SIG-M5 treated with dmso at 0.1 percent for 504 hours (cell line): ENCODE results near the gene PRRT1.
"Not testable (repeated sequence)": the region's sequence is repeated elsewhere in the genome, so short reads cannot be mapped to it uniquely, and the experiment has no call there.

Experiments used
- DNase-seq: peaks from one replicate; lab custom pipeline; 2025; ENCODE audit not compliant: unreplicated experiment; lab: John Stamatoyannopoulos, UW

The PRRT1 gene

DNA sequence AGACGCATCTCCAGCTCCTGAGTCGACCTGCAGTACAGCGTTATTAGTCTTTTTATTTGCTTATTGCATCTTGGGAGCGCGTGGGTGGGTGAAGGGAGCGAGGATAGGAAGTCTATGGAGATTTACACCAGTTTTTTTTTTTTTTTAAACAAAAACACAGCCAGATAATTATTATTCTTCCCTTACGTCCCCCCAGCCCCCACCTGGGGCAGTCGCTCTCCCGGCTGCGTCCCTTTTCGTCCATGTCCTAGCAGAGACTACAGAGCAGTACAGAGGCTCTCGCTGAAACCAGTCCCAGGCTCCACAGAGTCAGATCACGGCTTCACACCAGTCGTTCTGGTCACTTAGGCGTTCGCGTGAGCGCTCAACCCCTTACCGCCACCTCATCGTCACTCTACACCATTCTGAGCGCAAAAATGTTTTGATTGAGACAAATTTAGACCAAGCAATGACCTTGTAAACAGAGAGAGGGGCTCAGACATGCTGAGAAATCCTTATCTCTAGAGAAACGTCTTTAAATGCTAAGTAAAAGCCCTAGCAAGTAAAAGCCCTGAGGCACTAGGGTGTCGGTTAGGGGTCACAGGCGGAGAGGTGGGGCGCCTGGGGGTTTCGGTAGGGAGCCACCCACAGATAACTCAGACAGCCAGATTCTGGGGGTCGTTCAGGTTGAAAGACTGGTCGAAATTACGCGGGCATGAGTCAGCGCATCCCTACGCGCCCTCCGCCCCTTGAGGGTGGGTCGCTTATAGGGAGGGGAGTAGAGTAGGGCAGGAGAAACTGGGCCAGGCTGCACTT lies 1.2 kb upstream of the PRRT1 start:
- DNase-seq: no peak

DNA sequence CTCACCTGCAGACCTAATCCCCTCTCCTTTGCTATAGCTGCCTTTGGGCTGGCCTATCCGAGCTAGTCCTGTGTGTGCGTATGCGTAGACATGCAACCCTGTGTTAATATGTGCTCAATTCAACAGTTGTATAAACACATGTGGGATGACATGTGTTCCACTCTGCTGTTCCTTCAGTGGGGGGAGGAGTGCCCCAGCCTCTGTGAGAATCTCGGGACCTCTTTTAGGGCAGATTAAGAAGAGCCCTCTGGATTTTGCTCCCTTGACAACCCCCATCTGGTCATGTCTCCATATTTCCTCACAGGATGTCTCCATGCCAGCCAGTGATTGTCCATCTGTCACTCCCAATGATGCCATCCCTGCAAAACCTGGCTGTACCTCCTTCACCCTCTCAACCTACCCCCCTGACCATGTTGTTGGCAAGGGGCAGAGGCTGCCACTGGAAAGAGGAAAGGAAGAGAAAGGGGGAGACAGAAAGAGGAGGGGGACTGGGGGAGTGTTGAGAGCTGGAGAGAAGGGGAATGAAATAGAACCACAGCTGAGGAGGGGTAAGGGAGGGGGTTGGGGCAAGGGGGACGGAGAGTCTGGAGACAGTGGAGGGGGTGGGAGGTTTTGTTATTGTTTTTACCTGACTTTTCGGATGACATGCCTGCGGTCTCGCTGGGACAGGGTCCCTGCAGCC lies 417 bp downstream of the PRRT1 start:
- no peak for DNase-seq

DNA sequence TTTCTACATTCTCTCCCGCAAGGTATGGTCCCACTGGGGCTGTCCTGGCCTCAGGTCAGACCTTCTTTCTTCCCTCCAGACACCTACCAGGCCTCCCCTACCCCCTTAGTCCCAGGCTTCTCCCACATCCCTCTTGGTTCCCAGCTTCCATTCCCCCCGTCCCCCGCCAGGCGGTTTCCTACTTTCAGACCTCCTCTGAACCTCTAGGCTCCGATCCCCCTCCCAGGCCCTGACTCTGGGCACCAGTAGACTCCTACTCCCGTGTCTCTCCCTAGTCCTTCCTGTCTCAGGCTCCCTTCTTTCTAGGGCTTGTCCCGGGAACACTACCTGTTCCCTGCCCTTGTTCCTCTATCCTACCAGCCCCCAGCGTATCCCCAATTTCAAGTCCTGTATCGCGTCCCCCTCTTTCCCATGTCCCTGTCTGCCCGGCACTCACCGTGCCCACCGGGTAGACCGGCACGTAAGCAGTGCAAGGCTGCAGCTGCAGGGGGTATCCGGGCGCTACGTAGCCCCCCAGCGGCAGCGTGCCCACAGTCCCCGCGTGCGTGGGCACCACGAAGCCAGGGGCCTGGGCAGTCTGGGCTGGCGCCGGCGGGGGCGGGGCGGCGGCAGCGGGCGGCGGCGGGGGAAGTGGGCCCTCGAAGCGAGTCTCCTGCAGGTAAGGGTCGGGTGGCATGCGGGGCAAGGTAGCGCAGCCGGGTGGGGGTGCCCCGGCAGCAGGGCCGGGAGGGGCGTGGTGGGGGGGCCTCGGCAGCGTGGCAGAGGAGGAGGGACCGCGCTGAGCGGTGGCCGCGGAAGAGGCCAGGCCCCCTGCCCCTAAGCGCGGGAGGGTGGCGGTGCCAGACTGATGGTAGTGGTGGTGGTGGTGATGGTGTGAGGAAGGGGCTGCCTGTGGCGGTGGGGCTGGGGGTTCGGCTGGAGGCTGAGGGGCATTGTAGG lies 1.5 kb downstream of the PRRT1 start:
- DNase-seq: no peak

DNA sequence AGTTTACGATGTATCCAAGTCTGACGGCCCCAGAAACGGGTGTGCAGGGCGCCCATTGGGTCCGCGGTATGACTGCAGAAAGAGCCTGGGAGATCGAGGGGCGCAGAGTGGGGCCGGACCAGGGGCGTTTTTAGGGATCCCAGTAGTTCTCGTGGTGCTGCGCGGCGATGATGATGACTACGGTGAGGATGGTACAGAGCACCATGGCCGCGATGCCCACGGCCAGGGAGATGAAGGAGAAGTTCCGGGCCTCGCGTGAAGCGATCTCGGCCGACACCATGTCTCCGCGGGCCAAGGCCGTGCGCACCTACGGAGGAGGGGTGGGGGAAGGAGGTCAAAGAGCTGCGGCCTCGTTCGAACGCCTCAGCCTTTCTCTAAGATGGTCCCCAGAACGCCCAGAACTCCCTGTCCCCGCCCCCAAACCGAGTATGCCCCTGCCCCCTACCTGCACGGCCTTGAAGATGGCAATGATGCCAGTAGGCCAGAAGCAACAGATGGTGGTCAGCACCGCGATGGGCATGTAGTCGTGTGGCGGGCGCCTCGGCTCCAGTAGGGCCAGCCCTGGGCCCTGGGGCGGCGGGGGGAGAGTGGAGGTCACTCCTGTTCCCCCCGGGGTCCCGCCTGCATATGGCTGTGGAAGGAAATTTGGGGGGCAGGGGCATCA lies 2.5 kb downstream of the PRRT1 start:
- no peak for DNase-seq

DNA sequence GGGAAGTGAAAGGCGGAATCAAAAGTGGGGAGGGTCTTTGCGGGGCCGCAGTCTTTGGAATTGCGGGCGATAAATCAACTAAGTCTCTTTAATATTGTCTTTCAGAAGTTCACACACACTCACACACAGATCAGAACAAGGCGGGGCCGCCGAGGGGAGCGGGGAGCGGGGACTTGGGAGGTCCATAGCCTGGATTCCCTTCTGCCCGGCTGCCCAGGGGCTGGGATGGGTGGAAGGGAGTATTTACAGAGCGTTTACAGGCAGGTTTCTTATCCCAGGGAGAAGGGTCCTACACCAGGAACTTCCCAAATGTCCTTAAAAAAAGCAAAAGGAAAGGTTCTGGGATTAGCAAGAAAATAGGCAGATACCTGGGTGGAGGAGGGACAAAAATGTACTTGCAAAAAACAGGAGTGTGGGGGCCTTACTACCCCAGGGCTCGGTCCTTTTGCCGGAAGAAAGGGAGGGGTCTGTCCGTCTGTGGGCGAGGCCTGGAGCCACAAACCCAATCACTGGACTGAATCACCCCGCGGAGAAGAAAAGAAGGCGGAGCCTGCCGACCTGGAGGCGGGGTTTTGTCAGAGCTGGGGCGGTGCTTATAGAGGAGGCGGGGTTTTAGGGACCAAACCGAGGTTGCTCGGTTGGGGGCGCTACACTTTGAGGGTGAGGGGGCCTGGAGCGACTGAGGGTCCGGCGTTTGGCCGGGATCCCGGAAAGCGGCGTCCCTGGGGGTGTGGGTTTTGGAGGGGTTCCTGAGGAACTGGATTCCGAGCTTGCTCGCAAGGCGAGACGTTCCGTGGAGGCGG lies 3.2 kb downstream of the PRRT1 start:
- no peak for DNase-seq

DNA sequence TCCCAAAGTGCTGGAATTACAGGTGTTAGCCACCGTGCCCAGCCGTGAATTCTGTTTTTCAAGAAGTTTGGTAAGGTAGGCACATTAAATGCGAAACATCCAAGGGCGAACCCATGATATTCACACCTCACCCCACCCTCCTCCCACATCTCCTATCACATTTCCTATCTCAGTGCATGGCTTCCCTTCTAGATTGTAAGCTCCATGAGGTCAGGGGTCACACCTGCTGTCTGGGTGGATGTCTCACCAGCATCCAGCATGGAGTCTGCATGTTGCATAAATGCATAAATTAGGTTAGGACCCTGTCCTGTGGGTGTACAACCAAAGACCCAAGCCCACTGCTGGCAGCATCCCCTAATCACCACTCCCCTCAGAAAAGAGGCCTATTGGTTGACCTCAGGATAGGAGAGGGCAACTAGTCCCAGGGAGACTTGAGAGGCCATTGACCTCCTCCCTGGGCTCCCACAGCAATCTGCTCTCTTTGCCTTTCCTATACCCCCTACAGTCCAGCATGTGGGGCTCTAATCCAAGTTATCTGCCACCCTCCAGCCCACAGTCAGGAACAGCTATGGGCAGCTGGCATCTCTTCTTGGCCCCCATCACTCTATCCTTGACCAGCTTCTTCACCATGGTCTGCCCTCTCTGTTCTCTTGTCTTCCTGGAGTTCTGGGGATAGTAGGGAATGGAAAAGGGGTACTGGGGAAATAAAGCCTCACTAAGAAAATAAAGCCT lies 4.2 kb downstream of the PRRT1 start:
- DNase-seq: no peak

DNA sequence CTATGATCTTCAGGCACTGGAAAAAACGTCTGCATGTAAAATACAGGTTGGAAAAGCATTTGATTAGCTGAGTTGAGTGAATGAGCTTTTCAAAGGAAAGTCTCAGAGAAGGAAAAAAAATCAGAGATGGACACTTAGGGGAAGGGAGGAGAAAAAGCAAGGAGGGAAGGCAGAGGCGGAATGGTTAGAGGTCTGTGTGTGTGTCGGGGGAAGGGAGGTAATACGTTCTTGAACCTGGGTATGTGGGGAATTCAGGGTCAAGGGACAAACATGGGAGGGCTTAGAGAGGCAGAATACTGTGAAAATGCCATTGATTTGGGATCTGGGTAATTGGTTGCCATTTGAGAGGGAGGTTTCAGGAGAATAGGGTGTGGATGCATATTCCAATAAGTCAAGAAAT lies 5.1 kb downstream of the PRRT1 start:
- no peak for DNase-seq

DNA sequence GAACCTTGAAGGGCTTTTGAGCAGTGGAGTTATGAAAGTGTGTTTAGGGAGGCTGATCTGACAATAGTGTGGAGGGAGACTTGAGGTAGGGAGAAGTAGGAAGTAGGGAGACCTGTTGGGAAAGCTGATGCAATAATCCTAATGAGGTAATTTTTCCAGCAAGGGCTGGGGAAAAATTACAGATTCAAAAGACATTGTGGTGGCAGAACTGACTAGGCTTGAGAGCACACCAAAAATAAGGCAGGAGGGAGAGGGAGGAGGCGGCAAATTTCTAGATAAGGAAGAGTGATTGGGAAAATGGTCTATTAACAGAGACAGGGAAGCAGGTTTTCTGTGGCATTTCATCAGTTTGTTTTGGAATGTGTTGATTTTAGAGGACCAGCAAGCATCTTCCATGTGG lies 5.5 kb downstream of the PRRT1 start:
- no peak for DNase-seq

DNA sequence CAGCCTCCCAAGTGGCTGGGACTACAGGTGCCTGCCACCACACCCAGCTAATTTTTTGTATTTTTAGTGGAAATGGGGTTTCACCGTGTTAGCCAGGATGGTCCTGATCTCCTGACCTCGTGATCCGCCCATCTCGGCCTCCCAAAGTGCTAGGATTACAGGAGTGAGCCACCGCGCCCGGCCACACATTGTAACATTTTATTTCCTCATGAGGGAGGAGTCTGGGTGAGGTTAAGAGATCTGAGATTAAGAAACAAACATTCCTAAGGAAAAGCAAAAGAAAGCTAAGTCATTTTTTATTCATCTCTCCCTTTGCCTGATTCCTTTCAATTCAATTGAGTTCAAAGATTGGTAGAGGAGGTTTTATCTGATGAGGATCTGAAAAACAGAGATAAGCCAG lies 7.5 kb downstream of the PRRT1 start:
- DNase-seq: not testable (repeated sequence)

DNA sequence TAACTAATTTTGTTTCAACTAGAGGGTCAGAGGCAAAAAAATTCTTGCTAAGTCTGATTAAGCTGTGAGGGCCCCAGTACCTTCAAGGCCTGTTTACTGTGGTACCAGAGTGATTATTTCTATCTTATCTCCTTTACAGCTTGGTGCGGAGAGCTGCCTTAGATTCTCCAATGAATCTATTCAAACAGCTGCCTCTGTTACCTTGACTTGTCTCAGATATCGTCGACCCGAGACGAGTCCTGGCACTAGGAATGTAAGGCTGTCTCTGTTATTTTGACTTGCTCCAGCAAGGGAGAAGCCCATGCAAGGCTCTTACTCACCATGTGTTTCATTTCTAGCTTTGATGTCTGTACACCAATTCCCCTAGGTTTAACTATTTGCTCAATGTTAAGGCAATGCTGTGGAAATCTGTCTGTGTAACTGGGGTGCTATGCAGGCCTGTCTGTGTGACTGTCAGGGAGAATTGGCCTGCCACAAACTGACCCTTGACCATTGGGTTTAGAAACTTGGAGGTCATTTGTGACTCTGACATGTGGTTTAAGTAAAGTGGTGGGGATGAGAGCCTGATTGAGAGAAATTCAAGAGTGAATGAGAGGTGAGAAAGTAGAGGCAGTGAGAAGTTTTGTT lies 11.2 kb downstream of the PRRT1 start:
- DNase-seq: no peak

DNA sequence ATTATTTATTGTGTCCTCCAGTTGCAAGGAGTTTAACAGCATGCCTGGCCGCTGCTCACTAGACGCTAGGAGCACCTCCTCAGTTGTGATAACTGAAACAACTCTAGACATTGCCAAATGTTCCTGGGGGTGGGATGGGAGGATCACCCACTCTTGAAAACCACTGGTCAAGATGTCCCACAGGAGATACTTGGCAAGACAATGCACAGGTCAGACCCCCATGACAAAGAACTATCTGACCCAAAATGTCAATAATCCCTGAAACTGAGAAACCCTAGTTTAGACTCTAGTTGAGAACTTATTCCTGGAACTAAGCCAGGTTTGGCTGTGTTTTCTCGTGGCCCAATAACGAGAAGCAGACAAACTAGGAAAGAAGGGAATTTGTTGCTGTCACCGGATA lies 12.1 kb downstream of the PRRT1 start:
- DNase-seq: no peak

DNA sequence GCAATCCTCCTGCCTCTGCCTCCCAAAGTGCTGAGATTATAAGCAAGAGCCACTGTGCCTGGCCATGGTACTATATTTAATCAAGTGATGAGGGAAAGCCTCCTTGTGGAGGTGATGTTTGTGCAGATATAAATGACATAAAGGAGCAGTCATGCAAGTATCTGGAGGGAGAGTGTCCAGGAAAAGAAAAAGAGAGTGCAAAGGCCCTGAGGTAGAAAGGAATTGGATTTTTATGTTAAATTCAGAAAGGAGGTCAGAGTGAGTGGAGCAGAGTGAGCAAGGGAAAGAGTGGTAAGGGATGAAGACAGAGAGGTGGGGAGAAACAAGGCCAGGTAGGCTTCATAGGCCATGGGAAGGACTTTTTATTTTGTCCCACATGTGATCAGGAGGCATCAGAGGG lies 14.3 kb downstream of the PRRT1 start:
- no peak for DNase-seq

DNA sequence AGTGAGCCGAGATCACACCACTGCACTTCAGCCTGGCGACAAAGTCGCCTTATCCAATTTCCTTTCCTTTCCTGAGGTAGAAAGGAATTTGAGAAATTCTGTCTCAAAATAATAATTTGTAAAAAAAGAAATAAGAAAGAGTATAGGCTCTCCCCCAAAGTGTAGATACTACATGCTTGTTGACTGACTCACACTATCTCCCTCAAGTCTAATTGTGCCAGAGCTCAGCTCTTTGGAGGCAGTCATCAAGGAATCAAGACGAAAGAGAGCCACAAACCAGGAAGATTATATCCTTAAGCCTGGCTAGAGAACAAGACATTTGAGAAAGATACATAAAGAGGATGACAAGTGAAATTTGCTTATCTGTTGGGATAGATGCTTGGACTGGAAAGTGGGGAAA lies 18.0 kb downstream of the PRRT1 start:
- DNase-seq: no peak

DNA sequence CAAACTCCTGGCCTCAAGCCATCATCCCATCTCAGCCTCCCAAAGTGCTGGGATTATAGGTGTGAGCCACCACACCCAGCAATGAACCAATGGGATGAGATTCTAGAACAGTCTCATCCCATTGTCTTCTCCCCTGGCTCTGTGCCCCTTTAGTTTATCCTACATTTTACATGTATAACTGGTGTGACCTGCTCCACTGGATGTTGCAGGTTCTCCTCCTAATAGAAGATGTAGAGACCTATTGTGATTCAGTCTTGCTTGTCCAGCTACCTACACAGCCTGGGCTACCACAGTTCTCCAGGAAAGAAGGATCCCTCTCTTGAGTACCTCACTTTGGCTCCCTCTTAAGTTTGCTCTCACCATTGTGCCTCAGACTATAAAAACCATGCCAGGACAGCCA lies 19.6 kb downstream of the PRRT1 start:
- DNase-seq: no peak

DNA sequence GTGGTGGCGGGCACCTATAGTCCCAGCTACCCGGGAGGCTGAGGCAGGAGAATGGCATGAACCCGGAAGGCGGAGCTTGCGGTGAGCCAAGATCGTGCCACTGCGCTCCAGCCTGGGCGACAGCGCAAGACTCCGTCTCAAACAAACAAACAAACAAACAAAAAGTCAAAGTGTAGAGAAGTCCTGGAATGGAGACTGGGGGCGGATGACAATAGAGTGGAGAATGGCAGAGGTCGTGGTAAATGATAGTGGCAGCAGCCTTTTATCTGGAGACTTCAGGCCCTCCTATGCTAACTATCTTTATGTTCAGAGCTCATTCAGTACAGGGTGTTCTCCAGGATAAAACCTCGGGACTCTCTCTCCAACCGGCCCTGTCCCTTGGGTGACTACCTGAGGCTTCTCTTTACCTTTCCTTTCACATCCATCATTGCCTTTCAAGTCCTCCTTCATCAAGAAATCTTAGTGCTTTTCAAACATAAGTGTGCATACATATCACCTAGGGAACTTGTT lies 20.2 kb downstream of the PRRT1 start:
- DNase-seq: no peak

DNA sequence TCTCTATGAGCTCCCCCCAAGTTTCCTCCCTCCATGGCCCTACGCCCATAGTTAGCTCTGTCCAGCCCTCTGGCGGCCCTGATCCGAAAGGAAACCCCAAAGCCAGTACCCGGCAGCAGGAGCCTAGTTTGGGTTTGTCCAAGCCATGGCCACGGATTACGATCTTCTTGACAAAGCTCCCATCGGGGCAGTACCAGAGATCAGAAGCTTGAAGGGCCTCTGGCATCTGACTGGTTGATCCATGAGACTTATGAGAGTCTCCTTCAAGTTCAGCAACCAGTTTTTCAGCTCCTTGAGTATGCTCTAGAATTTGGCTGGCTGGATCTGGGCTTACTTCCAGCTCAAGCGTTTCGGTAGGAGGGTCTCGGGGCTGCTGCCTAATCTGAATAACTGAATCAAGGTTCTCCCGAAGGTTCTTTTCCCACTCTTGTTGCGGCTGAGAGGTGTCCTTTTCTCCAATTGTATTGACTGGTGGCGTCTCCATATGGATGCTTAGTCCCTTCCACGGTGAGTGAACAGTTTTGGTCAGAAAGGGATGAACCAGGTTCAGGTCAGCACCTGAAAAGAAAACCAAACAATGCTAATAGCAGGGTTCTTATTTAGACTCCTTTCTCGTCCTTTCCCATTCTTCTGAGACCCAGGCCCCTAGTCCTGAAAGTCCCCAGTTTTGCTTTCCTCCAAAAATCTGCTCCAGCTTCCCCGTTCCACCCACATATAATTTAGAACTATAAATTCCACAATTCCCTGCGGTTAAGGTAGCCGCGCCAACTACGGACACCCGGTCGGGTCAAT lies 22.2 kb downstream of the PRRT1 start:
- DNase-seq: no peak

DNA sequence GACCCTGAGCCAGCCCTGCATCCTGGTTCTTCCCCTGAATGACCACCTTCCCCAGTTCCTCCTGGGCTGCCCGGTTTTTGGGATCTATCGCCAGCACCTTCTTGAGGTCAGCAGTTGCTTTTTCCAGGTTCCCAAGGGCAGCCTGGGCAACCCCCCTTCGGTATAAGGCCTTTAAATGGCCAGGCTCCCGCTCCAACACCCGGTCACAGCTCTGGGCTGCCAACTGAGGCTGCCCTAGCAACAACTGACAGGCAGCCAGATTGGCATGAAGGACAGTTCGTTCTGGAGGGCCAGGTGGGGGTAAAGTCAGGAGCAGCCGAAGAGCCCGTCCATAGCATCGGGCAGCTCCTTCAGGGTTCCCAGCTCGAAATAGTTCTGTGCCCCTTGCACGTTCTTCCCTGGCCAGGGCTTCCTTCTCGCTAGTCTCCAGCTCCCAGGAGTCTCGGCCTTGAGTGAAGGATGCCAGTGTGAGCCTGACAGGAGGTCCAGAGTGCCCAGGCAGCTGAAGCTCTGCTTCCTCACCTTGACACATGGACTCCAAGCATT lies 22.9 kb downstream of the PRRT1 start:
- DNase-seq: no peak
